GM10266 (cell line): Measurements from ENCODE around the gene SLC4A3.
"Not testable (repeated sequence)": the region's sequence is repeated elsewhere in the genome, so short reads cannot be mapped to it uniquely, and the experiment has no call there.

ENCODE experiments used
- DNase-seq: peaks from one replicate; pipeline ENCODE4 v3.0.0; 2012; ENCODE audit errors: extremely low spot score
- CTCF ChIP-seq: IDR thresholded peaks from 2 replicates; pipeline ENCODE4 v1.5.1; 2012; ENCODE audit warnings: mild to moderate bottlenecking, low read depth; ENCODE audit not compliant: control insufficient read depth, insufficient read depth; ENCODE audit errors: missing control alignments

Gene SLC4A3

GRCh38 chr2:219675221-219675620 lies 47.8 kb downstream of the SLC4A3 start:
- DNase-seq: no peak
- TF ChIP-seq CTCF: no peak

- no peak for TF ChIP-seq CTCF
- DNase-seq: no peak
These were observed 49.2 kb downstream of the SLC4A3 start for GRCh38 chr2:219676586-219676985.

- no peak for DNase-seq
- TF ChIP-seq CTCF: no peak
These were observed 51.6 kb downstream of the SLC4A3 start for GRCh38 chr2:219679041-219679440.

- TF ChIP-seq CTCF: no peak
- DNase-seq: no peak
These were observed 52.1 kb downstream of the SLC4A3 start for GRCh38 chr2:219679571-219679970.

- DNase-seq: no peak
- TF ChIP-seq CTCF: no peak
These were observed 53.7 kb downstream of the SLC4A3 start for GRCh38 chr2:219680958-219681693.

GRCh38 chr2:219681694-219682300 lies 54.4 kb downstream of the SLC4A3 start:
- DNase-seq: no peak
- TF ChIP-seq CTCF: no peak

GRCh38 chr2:219683474-219683873 lies 56.0 kb downstream of the SLC4A3 start:
- not testable (repeated sequence) for DNase-seq
